Mammary epithelial cell (primary cell): ENCODE measurements around the gene C9orf85.

Experiments used
- CTCF ChIP-seq, 2 donors: IDR thresholded peaks in 1 of 2; conservative IDR thresholded peaks in 1 of 2; 2 replicates each; pipeline ENCODE4 v1.5.1; 2011 to 2012; ENCODE audit warnings: inconsistent platforms in 2 of 2, low read length in 2 of 2, mild to moderate bottlenecking in 2 of 2, control low read depth in 1 of 2, low read depth in 1 of 2; ENCODE audit not compliant: insufficient read depth in 1 of 2; ENCODE audit errors: extremely low read depth in 1 of 2
- EZH2 ChIP-seq: IDR thresholded peaks from 2 replicates; pipeline ENCODE4 v1.6.1; 2012; ENCODE audit warnings: low read length, inconsistent platforms, borderline replicate concordance

- TF ChIP-seq CTCF (conservative IDR thresholded peaks at IDR 0.05 in 1 of 2, IDR thresholded peaks at IDR 0.05 in 1 of 2; ENCODE audit: extremely low read depth in 1 of 2, insufficient read depth in 1 of 2, low read depth in 1 of 2, low read length in 2 of 2), result no peak
- TF ChIP-seq EZH2, result no peak
These were observed 14.4 kb downstream of the C9orf85 start for GRCh38 chr9:71925834-71926233.
